PC-3 (cell line): Measurements from ENCODE around the gene PTGS1. TPM values are rescaled to one million over a fixed set of nuclear protein-coding genes. Genes with fewer than 3 reads are reported as not detected.

Source experiments
- ATAC-seq: fragments of 200-7000 bp; cut with Tn5 transposase; 2 replicates; pipeline ENCODE4 v1.9.1; 2020; ENCODE audit warnings: mild to moderate bottlenecking, moderate library complexity
- BruUV-seq: library from RNA; stranded (reverse); fragments of 400-500 nt; replicated peaks from 2 replicates; lab custom pipeline; 2021; lab: Mats Ljungman, UMichigan
- CTCF ChIA-PET: fragments of 300-600 bp; sonication (Branson Sonifier 250); formaldehyde crosslinking; loops from one replicate; lab custom pipeline; 2022; ENCODE audit warnings: antibody characterized with exemption; lab: Charles Lee
- POLR2A ChIA-PET: fragments of 300-600 bp; sonication (Branson Sonifier 250); formaldehyde crosslinking; loops from one replicate; lab custom pipeline; 2022; ENCODE audit warnings: antibody characterized with exemption; ENCODE audit not compliant: unreplicated experiment; lab: Charles Lee
- DNase-seq: peaks from one replicate; pipeline ENCODE4 v3.0.0-alpha.2; 2015
- H2AFZ ChIP-seq: fragments of 300-600 bp; sonication (generic); 2 replicates; pipeline ENCODE4 v1.6.0; 2016; ENCODE audit warnings: antibody characterized with exemption, low read length
- H3F3A ChIP-seq: fragments of 300-600 bp; sonication (generic); one replicate; pipeline ENCODE4 v1.6.0; 2017; ENCODE audit warnings: antibody characterized with exemption, low read length, control low read depth, mild to moderate bottlenecking; ENCODE audit not compliant: unreplicated experiment
- H3K27ac ChIP-seq: fragments of 300-600 bp; sonication (generic); 2 replicates; pipeline ENCODE4 v1.5.1; 2016; ENCODE audit warnings: mild to moderate bottlenecking, low read length
- H3K27me3 ChIP-seq: fragments of 300-600 bp; sonication (generic); 2 replicates; pipeline ENCODE4 v1.6.1; 2016; ENCODE audit warnings: low read length, mixed read lengths
- H3K36me3 ChIP-seq: fragments of 300-600 bp; sonication (generic); 2 replicates; pipeline ENCODE4 v1.6.1; 2016; ENCODE audit warnings: low read depth, mixed run types, low read length, mixed read lengths
- H3K4me1 ChIP-seq: fragments of 300-600 bp; sonication (generic); 2 replicates; pipeline ENCODE4 v1.5.1; 2016; ENCODE audit warnings: low read length; ENCODE audit not compliant: insufficient read depth
- H3K4me2 ChIP-seq: fragments of 300-600 bp; sonication (generic); 2 replicates; pipeline ENCODE4 v1.6.0; 2016; ENCODE audit warnings: low read length
- H3K4me3 ChIP-seq: fragments of 300-600 bp; sonication (generic); 2 replicates; pipeline ENCODE4 v1.5.1; 2016; ENCODE audit warnings: mild to moderate bottlenecking, low read length, mixed read lengths
- H3K79me2 ChIP-seq: fragments of 300-600 bp; sonication (generic); 2 replicates; pipeline ENCODE4 v1.6.1; 2017; ENCODE audit warnings: low read length, mixed read lengths
- H3K9ac ChIP-seq: fragments of 300-600 bp; sonication (generic); 2 replicates; pipeline ENCODE4 v1.6.0; 2016; ENCODE audit warnings: mild to moderate bottlenecking, low read length
- H3K9me2 ChIP-seq: fragments of 300-600 bp; sonication (generic); replicated peaks from 2 replicates; pipeline ENCODE4 v1.6.1; 2016; ENCODE audit warnings: mixed run types, low read length, mixed read lengths
- H3K9me3 ChIP-seq: fragments of 300-600 bp; sonication (generic); 2 replicates; pipeline ENCODE4 v1.6.1; 2016; ENCODE audit warnings: low read length, mixed read lengths
- H4K20me1 ChIP-seq: fragments of 300-600 bp; sonication (generic); 2 replicates; pipeline ENCODE4 v1.6.1; 2016; ENCODE audit warnings: low read length, mixed read lengths
- EZH2 ChIP-seq: fragments of 300-600 bp; sonication (generic); IDR thresholded peaks from one replicate; pipeline ENCODE4 v1.6.1; 2017; ENCODE audit warnings: antibody characterized with exemption, mild to moderate bottlenecking, low read length; ENCODE audit not compliant: unreplicated experiment
- EZH2phosphoT487 ChIP-seq: fragments of 300-600 bp; sonication (generic); IDR thresholded peaks from 2 replicates; pipeline ENCODE4 v1.6.1; 2018; ENCODE audit warnings: mild to moderate bottlenecking, antibody characterized with exemption, low read length, borderline replicate concordance
- intact Hi-C: fragments of 100-400 bp; cut with micrococcal nuclease; formaldehyde crosslinking; loops from 2 replicates; pipeline ENCODE4 v1.9.0; 2023
- total RNA-seq: library from RNA; depleted of rRNA; stranded (reverse); fragments of >200 nt; gene quantifications from 2 replicates; pipeline ENCODE4 v1.2.3, GENCODE V29; 2014
- TF ChIP-seq, protein P1 (sequence below): fragments of 300-600 bp; sonication (generic); conservative IDR thresholded peaks from 2 replicates; pipeline ENCODE4 v1.5.1; 2017; ENCODE audit warnings: antibody characterized with exemption, low read depth, mild to moderate bottlenecking, low read length

Gene PTGS1
- total RNA-seq, 1 experiment from 2014 or later: 0.44 TPM

DNA sequence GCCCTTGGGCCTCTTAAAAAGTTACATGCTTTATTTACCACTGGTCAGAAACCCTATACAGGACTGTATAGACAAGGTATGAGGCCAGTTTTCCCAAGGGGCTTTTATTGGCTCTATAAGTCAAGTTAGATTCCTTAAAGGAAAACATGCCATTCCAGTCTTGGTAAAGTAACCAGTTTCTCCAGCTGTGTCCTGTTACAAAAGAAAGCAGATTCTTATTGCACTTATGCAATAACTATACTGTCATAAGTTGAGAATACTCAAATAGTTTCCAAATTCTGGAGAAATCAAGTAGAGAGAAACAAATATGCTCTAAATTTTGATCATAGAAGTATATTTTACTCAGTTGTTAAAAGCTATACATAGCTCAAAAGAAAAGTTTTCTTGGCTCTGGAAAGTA is 47.2 kb downstream of the PTGS1 start:
- Histone ChIP-seq H3K36me3 (no peaks in the 10 kb centered on the region), H2AFZ (no peak overlapping the region), H3K79me2 (no peaks in the 10 kb centered on the region), H3K4me3 (no peak overlapping the region), H3K4me1 (no peaks in the 10 kb centered on the region), H3K9me2 (no peaks in the 10 kb centered on the region), H4K20me1 (no peaks in the 10 kb centered on the region), H3K27ac (no peak overlapping the region), H3K4me2 (no peak overlapping the region), H3F3A (no peaks in the 10 kb centered on the region), H3K9me3 (no peaks in the 10 kb centered on the region), H3K27me3 (no peaks in the 10 kb centered on the region), H3K9ac (no peak overlapping the region)
- no peak for TF ChIP-seq EZH2
- intact Hi-C loops: no loop called here
- DNase-seq (no peak), ATAC-seq (no peak)
- ChIA-PET POLR2A (no interaction called here), CTCF (no interaction called here)
- no TSS peak for BruUV-seq

GRCh38 chr9:122420315-122420714 is 49.5 kb downstream of the PTGS1 start:
- no peak for DNase-seq
- H3K9me3 ChIP-seq: no peaks in the 10 kb centered on the region
- no peaks in the 10 kb centered on the region for H3F3A ChIP-seq
- H3K9me2 ChIP-seq: no peaks in the 10 kb centered on the region
- no peak overlapping the region for H3K4me3 ChIP-seq
- H3K4me1 ChIP-seq: no peaks in the 10 kb centered on the region
- TF ChIP-seq, protein P1, sequence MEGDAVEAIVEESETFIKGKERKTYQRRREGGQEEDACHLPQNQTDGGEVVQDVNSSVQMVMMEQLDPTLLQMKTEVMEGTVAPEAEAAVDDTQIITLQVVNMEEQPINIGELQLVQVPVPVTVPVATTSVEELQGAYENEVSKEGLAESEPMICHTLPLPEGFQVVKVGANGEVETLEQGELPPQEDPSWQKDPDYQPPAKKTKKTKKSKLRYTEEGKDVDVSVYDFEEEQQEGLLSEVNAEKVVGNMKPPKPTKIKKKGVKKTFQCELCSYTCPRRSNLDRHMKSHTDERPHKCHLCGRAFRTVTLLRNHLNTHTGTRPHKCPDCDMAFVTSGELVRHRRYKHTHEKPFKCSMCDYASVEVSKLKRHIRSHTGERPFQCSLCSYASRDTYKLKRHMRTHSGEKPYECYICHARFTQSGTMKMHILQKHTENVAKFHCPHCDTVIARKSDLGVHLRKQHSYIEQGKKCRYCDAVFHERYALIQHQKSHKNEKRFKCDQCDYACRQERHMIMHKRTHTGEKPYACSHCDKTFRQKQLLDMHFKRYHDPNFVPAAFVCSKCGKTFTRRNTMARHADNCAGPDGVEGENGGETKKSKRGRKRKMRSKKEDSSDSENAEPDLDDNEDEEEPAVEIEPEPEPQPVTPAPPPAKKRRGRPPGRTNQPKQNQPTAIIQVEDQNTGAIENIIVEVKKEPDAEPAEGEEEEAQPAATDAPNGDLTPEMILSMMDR: no peak
- TF ChIP-seq EZH2 (no peak), EZH2phosphoT487 (no peak)
- BruUV-seq: no TSS peak
- H3K36me3 ChIP-seq: no peaks in the 10 kb centered on the region
- CTCF ChIA-PET: no interaction called here
- H3K27ac ChIP-seq: no peak overlapping the region
- H3K4me2 ChIP-seq: no peak overlapping the region
- no peak overlapping the region for H2AFZ ChIP-seq
- ATAC-seq: no peak
- POLR2A ChIA-PET: no interaction called here
- no peaks in the 10 kb centered on the region for H4K20me1 ChIP-seq
- no peak overlapping the region for H3K9ac ChIP-seq
- no peaks in the 10 kb centered on the region for H3K27me3 ChIP-seq
- intact Hi-C loops: no loop called here
- no peaks in the 10 kb centered on the region for H3K79me2 ChIP-seq

GRCh38 chr9:122425087-122425486 is 54.3 kb downstream of the PTGS1 start:
- Histone ChIP-seq H3K4me3 (no peak overlapping the region), H3K27ac (no peak overlapping the region), H3K9me2 (no peaks in the 10 kb centered on the region), H3K4me2 (no peak overlapping the region), H2AFZ (no peak overlapping the region), H3K4me1 (no peaks in the 10 kb centered on the region), H3K27me3 (no peaks in the 10 kb centered on the region), H3K36me3 (no peaks in the 10 kb centered on the region), H3F3A (no peaks in the 10 kb centered on the region), H3K9me3 (no peaks in the 10 kb centered on the region), H3K79me2 (no peaks in the 10 kb centered on the region), H3K9ac (no peak overlapping the region), H4K20me1 (no peaks in the 10 kb centered on the region)
- ATAC-seq: no peak
- no TSS peak for BruUV-seq
- intact Hi-C loops: no loop called here
- DNase-seq: no peak
- CTCF ChIA-PET: interaction anchor here (0.5 kb wide), 1 partner anchor 9 kb away, joined by 7 read pairs; no protein-coding TSS in a partner anchor
- POLR2A ChIA-PET: no interaction called here
- TF ChIP-seq EZH2phosphoT487 (no peak), EZH2 (no peak)
- TF ChIP-seq, protein P1: no peak
